Ascending aorta (tissue), 2 donors: ENCODE data around the gene WHRN. TPM values are rescaled to one million over a fixed set of nuclear protein-coding genes. Genes with fewer than 3 reads are reported as not detected.

Experiments
- DNase-seq, 2 donors: peaks; one replicate each; pipeline ENCODE4 v3.0.0-alpha.2; 2019; ENCODE audit warnings: low spot score in 2 of 2
- H3K27ac ChIP-seq, 2 donors: fragments of 200-600 bp; sonication (generic); one replicate each; pipeline ENCODE4 v1.5.1; 2016 to 2017; ENCODE audit warnings: mild to moderate bottlenecking in 1 of 2
- H3K27me3 ChIP-seq: fragments of 200-600 bp; sonication (generic); one replicate; pipeline ENCODE4 v1.5.1; 2017
- H3K36me3 ChIP-seq, 2 donors: fragments of 200-600 bp; sonication (generic); one replicate each; pipeline ENCODE4 v1.5.1; 2016
- H3K4me1 ChIP-seq, 2 donors: fragments of 200-600 bp; sonication (generic); one replicate each; pipeline ENCODE4 v1.5.1; 2016 to 2017; ENCODE audit warnings: mild to moderate bottlenecking in 1 of 2
- H3K4me3 ChIP-seq, 2 donors: fragments of 200-600 bp; sonication (generic); one replicate each; pipeline ENCODE4 v1.5.1; 2016 to 2017; ENCODE audit warnings: mild to moderate bottlenecking in 1 of 2
- H3K9me3 ChIP-seq, 2 donors: fragments of 200-600 bp; sonication (generic); one replicate each; pipeline ENCODE4 v1.5.1; 2016
- intact Hi-C: fragments of 100-400 bp; cut with DNase I; formaldehyde crosslinking; loops from one replicate; pipeline ENCODE4 v1.15.1; 2023
- total RNA-seq: library from RNA; depleted of rRNA; stranded (reverse); fragments of >200 nt; gene quantifications from one replicate; pipeline ENCODE4 v1.1.0, GENCODE V29; 2016
- TF ChIP-seq, protein P1 (sequence below), 3 experiments: fragments of 200-600 bp in 2 of 3; fragments of 450-650 bp in 1 of 3; sonication (generic) in 2 of 3; IDR thresholded peaks; one replicate each; pipeline ENCODE4 v1.5.1; 2016 to 2019; ENCODE audit warnings: antibody characterized with exemption in 3 of 3, mild to moderate bottlenecking in 1 of 3, moderate library complexity in 1 of 3

WHRN gene
- total RNA-seq, 1 donor from 2014 or later, result 3.9 TPM

DNA sequence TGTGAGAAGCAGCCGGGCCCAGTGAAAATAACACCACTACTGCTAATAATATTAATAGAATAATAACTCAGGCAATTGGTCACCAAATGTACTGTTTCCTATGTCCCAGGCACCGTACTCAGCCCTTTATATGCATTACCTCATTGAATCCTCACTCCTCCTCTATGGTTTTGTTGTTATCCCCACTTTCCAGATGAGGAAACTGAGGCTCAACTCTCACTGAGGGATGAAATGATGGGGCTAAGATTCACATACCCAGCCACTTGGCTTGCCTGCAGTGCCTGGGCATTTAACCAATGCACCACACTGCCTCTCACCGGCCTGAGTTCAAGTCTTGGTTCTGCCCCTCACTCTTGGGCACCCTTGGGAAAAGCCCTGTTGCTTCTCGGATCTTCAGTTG, 34.1 kb downstream of the WHRN start:
- Histone ChIP-seq H3K27me3 (no peaks in the 10 kb centered on the region), H3K4me1 (no peaks in the 10 kb centered on the region), H3K9me3 (no peaks in the 10 kb centered on the region), H3K27ac (no peak overlapping the region), H3K36me3 (no peaks in the 10 kb centered on the region), H3K4me3 (no peak overlapping the region)
- intact Hi-C loops, result no loop called here
- peak in 1 of 2 donors; percentile 44 for DNase-seq
- TF ChIP-seq, protein P1, sequence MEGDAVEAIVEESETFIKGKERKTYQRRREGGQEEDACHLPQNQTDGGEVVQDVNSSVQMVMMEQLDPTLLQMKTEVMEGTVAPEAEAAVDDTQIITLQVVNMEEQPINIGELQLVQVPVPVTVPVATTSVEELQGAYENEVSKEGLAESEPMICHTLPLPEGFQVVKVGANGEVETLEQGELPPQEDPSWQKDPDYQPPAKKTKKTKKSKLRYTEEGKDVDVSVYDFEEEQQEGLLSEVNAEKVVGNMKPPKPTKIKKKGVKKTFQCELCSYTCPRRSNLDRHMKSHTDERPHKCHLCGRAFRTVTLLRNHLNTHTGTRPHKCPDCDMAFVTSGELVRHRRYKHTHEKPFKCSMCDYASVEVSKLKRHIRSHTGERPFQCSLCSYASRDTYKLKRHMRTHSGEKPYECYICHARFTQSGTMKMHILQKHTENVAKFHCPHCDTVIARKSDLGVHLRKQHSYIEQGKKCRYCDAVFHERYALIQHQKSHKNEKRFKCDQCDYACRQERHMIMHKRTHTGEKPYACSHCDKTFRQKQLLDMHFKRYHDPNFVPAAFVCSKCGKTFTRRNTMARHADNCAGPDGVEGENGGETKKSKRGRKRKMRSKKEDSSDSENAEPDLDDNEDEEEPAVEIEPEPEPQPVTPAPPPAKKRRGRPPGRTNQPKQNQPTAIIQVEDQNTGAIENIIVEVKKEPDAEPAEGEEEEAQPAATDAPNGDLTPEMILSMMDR (IDR thresholded peaks at IDR 0.05), result no peak

DNA sequence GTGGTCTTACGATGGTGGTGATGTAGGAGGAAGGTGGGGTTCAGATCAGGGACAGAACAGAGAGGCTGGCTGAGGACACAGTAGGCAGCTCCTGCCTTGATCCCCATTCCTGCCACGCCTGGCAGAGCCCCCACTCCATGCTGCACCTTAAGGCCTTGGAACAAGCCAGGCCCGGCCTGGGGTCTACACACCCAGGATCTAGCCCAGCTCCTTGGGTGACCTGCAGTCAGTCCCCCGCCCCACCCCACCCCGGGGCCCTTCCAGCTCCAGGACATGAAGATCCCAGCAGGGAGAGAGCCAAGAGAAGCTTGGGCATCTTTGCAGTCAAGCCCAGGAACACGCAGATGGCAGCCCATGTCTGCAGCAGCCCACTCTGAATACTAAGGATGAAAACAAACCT, 34.7 kb downstream of the WHRN start:
- no peak overlapping the region for H3K27ac ChIP-seq
- no peak overlapping the region for H3K4me3 ChIP-seq
- TF ChIP-seq, protein P1 (IDR thresholded peaks at IDR 0.05), result no peak
- intact Hi-C loops, result no loop called here
- no peaks in the 10 kb centered on the region for H3K4me1 ChIP-seq
- H3K9me3 ChIP-seq, result no peaks in the 10 kb centered on the region
- H3K27me3 ChIP-seq, result no peaks in the 10 kb centered on the region
- no peaks in the 10 kb centered on the region for H3K36me3 ChIP-seq
- peak in 1 of 2 donors; percentile 40 for DNase-seq

DNA sequence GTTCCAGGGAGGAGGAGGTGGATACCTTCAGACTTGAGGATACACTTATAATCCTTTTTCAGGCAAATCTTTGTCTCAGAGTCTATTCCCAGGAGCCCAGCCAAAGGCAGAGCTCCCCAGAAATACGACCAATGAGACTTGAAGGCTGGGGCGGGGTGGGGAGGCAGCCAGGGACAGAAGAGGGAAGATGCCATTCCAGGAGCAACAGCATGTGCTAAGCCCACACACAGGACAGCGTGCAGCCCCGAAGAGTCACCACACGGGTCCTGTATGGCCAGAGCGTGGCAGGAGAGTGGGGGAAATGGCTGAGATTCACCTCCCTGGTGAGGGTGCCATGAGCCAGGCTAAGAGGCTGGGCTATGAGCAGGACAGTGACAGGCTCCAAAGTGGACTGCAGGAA, 35.2 kb downstream of the WHRN start:
- intact Hi-C loops, result no loop called here
- Histone ChIP-seq H3K4me3 (no peak overlapping the region), H3K27ac (no peak overlapping the region), H3K36me3 (no peaks in the 10 kb centered on the region), H3K27me3 (no peaks in the 10 kb centered on the region), H3K4me1 (no peaks in the 10 kb centered on the region), H3K9me3 (no peaks in the 10 kb centered on the region)
- TF ChIP-seq, protein P1 (IDR thresholded peaks at IDR 0.05), result no peak
- peak in 1 of 2 donors; percentile 13 for DNase-seq

DNA sequence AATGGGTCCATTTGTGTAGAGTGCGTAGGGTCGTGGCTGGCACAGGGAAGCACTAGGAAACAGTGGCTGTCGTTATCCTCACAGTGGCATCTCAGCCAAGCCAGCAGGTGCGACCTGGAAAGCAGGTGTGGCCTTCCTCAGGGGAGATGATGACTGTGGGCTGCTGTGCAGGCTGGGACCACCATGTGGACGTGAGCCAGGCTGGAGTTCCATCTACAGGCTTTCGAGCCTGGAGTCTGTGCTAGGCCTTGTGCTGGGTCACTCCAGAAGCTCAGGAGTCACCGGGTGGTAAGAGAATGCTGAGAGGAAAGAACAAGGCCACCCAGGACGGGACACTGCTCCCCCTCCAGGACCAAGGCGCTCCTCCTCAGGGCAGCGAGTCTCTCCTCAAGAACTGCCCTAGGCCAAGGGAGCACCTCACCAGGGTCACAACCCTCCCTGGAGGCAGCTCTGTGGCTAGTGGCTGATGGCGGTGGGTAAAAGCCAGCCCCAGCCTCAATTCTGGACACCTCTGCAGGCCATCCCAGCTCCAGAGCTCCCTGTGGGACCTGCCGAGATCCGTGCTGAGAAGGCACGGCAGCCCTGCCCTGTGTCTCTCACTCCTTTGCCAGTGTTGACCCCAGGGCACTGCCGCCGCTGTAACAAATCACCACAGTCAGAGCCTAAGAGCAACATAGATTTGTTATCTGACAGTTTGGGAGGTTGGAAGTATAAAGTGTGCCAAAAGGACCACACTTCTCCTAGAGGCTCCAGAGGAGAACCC, 36.0 kb downstream of the WHRN start:
- DNase-seq, result no peak
- H3K36me3 ChIP-seq, result no peaks in the 10 kb centered on the region
- no peak overlapping the region for H3K4me3 ChIP-seq
- TF ChIP-seq, protein P1 (IDR thresholded peaks at IDR 0.05), result no peak
- no peaks in the 10 kb centered on the region for H3K4me1 ChIP-seq
- no peaks in the 10 kb centered on the region for H3K9me3 ChIP-seq
- intact Hi-C loops, result no loop called here
- no peaks in the 10 kb centered on the region for H3K27me3 ChIP-seq
- H3K27ac ChIP-seq, result no peak overlapping the region

DNA sequence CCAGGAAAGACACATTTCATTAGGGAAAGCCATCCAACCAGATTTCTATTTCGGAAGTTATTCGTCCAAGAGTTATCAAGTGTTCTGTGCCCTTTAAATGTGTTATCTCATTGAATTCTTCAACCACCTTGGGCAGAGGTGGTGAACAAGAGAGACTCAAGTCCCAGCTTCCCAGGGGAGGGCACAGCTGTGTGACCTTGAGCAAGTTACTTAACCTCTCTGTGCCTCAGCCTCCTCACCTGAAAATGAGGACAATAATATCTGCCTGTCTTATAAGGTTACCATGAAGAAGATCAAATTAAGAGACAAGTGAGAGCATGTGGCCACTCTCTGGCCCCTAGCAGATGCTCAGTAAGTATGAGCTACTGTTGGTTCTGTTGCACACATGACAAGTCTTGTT, 37.4 kb downstream of the WHRN start:
- peak in 1 of 2 donors; percentile 35 for DNase-seq
- no peak overlapping the region for H3K27ac ChIP-seq
- no peaks in the 10 kb centered on the region for H3K36me3 ChIP-seq
- H3K27me3 ChIP-seq, result no peaks in the 10 kb centered on the region
- intact Hi-C loops, result no loop called here
- no peak overlapping the region for H3K4me3 ChIP-seq
- TF ChIP-seq, protein P1 (IDR thresholded peaks at IDR 0.05), result no peak
- H3K9me3 ChIP-seq, result no peaks in the 10 kb centered on the region
- no peaks in the 10 kb centered on the region for H3K4me1 ChIP-seq
